Tibial nerve (tissue), 4 donors: ENCODE measurements around the gene LAMB1. TPM values are rescaled to one million over a fixed set of nuclear protein-coding genes. Genes with fewer than 3 reads are reported as not detected.

Experiments
- DNase-seq, 2 donors: peaks; one replicate each; pipeline ENCODE4 v3.0.0-alpha.2; 2019; ENCODE audit warnings: low spot score in 2 of 2
- H3K27ac ChIP-seq, 4 donors: fragments of 200-600 bp; sonication (generic) in 3 of 4; one replicate each; pipeline ENCODE4 v1.5.1; 2017 to 2019; ENCODE audit warnings: mild to moderate bottlenecking in 1 of 4
- H3K27me3 ChIP-seq, 2 donors: fragments of 200-600 bp; sonication (generic) in 1 of 2; one replicate each; pipeline versions ENCODE4 v1.5.1 to v1.6.0; 2017 to 2019
- H3K36me3 ChIP-seq, 3 donors: fragments of 200-600 bp; sonication (generic); one replicate each; pipeline ENCODE4 v1.5.1; 2018 to 2019
- H3K4me1 ChIP-seq, 4 donors: fragments of 200-600 bp; sonication (generic) in 3 of 4; one replicate each; pipeline ENCODE4 v1.5.1; 2017 to 2019
- H3K4me3 ChIP-seq, 4 donors: fragments of 200-600 bp; sonication (generic) in 3 of 4; one replicate each; pipeline ENCODE4 v1.5.1; 2017 to 2019; ENCODE audit warnings: mild to moderate bottlenecking in 1 of 4, moderate library complexity in 1 of 4
- H3K9me3 ChIP-seq, 4 donors: fragments of 200-600 bp; sonication (generic) in 3 of 4; one replicate each; pipeline ENCODE4 v1.5.1; 2017 to 2019
- EP300 ChIP-seq, 2 donors: sonication (generic); formaldehyde crosslinking; IDR thresholded peaks; one replicate each; pipeline ENCODE4 v1.6.1; 2017; ENCODE audit warnings: antibody characterized with exemption in 2 of 2, mild to moderate bottlenecking in 1 of 2
- POLR2A ChIP-seq, 2 donors: fragments of 450-650 bp; IDR thresholded peaks; one replicate each; pipeline ENCODE4 v1.6.1; 2017; ENCODE audit warnings: antibody characterized with exemption in 2 of 2, mild to moderate bottlenecking in 2 of 2, moderate library complexity in 2 of 2
- WGBS, 2 donors: methylation state at CpG; one replicate each; pipeline ENCODE4 v1.1.5; 2018; 5-methylcytosine and 5-hydroxymethylcytosine counted together
- total RNA-seq, 4 donors: library from RNA; depleted of rRNA; stranded (reverse); fragments of >200 nt; gene quantifications; one replicate each; pipeline ENCODE4 v1.1.0, GENCODE V29; 2016
- TF ChIP-seq, protein P1 (sequence below), 5 experiments: fragments of 200-600 bp in 3 of 5; fragments of 450-650 bp in 2 of 5; sonication (generic) in 3 of 5; IDR thresholded peaks; one replicate each; pipeline ENCODE4 v1.5.1; 2016 to 2019; ENCODE audit warnings: antibody characterized with exemption in 5 of 5, mild to moderate bottlenecking in 3 of 5, moderate library complexity in 2 of 5

LAMB1 gene
- total RNA-seq, 4 donors from 2014 or later: 232 to 563 (median 357) TPM

DNA sequence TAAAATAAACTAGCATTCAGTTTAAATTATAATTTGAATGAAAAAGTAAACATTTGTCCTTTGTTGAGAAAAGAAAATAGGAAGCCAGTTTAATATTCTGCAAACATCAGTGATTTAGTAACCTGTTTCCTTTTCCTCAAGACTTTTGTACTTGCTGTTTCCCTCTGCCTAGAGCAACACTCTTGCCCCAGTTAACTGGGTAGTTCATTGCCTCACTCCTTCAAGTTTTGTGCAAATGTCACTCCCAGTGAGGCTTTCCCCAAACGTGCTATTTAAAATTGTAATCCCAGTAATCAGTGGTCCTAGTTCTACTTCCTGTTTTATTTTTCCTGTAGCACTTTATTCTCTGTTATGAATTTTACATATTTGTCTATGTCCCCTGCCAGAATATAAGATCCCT is 88.1 kb downstream of the LAMB1 start:
- Histone ChIP-seq H3K9me3 (no peaks in the 10 kb centered on the region), H3K27ac (no peak overlapping the region), H3K4me3 (no peak overlapping the region), H3K36me3 (peaks cover 0 to 67% (median 11%) of the 10 kb centered on the region in 3 donors), H3K4me1 (peaks cover 0 to 11% (median 0%) of the 10 kb centered on the region in 4 donors), H3K27me3 (no peaks in the 10 kb centered on the region)
- TF ChIP-seq EP300 (IDR thresholded peaks at IDR 0.05): peak in 1 of 2 donors; percentile 16
- TF ChIP-seq POLR2A (IDR thresholded peaks at IDR 0.05): no peak
- TF ChIP-seq, protein P1, sequence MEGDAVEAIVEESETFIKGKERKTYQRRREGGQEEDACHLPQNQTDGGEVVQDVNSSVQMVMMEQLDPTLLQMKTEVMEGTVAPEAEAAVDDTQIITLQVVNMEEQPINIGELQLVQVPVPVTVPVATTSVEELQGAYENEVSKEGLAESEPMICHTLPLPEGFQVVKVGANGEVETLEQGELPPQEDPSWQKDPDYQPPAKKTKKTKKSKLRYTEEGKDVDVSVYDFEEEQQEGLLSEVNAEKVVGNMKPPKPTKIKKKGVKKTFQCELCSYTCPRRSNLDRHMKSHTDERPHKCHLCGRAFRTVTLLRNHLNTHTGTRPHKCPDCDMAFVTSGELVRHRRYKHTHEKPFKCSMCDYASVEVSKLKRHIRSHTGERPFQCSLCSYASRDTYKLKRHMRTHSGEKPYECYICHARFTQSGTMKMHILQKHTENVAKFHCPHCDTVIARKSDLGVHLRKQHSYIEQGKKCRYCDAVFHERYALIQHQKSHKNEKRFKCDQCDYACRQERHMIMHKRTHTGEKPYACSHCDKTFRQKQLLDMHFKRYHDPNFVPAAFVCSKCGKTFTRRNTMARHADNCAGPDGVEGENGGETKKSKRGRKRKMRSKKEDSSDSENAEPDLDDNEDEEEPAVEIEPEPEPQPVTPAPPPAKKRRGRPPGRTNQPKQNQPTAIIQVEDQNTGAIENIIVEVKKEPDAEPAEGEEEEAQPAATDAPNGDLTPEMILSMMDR (IDR thresholded peaks at IDR 0.05): no peak
- no peak for DNase-seq
- WGBS, 2 donors: 13 to 24% methylated on average over 1 of the region's 1 CpG

DNA sequence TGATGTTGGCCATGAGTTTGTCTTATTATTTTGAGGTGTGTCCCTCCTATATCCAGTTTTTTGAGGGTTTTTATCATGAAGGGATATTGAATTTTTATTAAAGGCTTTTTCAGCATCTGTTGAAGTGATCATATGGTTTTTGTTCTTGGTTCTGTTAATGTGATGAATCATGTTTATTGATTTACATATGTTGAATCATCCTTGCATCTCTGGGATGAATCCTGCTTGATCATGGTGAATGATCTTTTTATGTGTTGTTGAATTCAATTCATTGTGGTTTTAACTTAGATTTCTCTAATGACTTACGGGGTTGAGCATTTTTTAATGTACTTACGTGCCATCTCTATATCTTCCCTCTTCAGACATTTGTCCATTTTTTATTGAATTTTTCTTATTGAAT is 89.1 kb downstream of the LAMB1 start:
- Histone ChIP-seq H3K27me3 (no peaks in the 10 kb centered on the region), H3K4me3 (no peak overlapping the region), H3K4me1 (peaks cover 0 to 11% (median 0%) of the 10 kb centered on the region in 4 donors), H3K27ac (no peak overlapping the region), H3K36me3 (peaks cover 0 to 69% (median 10%) of the 10 kb centered on the region in 3 donors), H3K9me3 (no peaks in the 10 kb centered on the region)
- no peak for DNase-seq
- 78 to 81% methylated on average over 2 of the region's 2 CpGs for WGBS, 2 donors
- TF ChIP-seq EP300 (IDR thresholded peaks at IDR 0.05) (no peak), POLR2A (IDR thresholded peaks at IDR 0.05) (no peak)
- TF ChIP-seq, protein P1 (IDR thresholded peaks at IDR 0.05): no peak

DNA sequence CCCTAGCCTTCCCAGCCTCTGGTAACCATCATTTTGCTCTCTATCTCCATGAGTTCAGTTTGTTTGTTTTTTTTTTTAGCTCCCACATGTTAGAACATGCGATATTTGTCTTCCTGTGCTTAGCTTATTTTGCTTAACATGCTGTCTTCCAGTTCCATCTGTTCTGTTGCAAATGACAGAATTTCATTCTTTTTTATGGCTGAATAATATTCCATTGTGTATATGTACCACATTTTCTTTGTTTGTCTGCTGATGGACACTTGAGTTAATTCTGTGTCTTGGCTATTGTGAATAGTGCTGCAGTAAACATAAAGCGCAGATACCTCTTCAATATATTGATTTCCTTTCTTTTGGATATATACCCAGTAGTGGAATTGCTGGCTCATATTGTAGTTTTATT is 91.0 kb downstream of the LAMB1 start:
- no peak overlapping the region for H3K4me3 ChIP-seq
- H3K9me3 ChIP-seq: no peaks in the 10 kb centered on the region
- WGBS, 2 donors: 65 to 95% methylated on average over 2 of the region's 2 CpGs
- H3K36me3 ChIP-seq: peaks cover 0 to 69% (median 2%) of the 10 kb centered on the region in 3 donors
- DNase-seq: no peak
- no peak overlapping the region for H3K27ac ChIP-seq
- peaks cover 0 to 22% (median 2%) of the 10 kb centered on the region in 4 donors for H3K4me1 ChIP-seq
- H3K27me3 ChIP-seq: no peaks in the 10 kb centered on the region
- TF ChIP-seq POLR2A (IDR thresholded peaks at IDR 0.05) (no peak), EP300 (IDR thresholded peaks at IDR 0.05) (no peak)
- TF ChIP-seq, protein P1 (IDR thresholded peaks at IDR 0.05): no peak

DNA sequence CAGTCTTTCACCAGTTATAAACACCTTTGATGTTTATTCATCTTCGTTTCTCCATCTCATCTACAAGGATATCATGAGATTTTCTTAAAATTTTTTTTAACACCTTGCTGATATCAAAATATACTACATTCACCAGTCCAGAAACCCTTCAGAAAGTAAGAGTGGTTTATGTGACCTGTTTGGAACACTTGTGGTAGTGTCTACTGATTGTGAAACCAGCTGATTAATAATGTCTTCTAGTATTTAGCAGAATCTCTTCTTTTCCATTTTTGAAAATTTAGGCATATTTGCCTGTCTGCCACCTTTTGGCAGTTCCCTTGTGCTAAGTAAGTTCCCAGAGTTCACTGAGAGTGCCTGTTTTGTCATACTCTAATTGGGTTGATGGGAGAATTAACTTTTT is 93.5 kb downstream of the LAMB1 start:
- H3K9me3 ChIP-seq: no peaks in the 10 kb centered on the region
- H3K36me3 ChIP-seq: peaks cover 0 to 85% (median 0%) of the 10 kb centered on the region in 3 donors

DNA sequence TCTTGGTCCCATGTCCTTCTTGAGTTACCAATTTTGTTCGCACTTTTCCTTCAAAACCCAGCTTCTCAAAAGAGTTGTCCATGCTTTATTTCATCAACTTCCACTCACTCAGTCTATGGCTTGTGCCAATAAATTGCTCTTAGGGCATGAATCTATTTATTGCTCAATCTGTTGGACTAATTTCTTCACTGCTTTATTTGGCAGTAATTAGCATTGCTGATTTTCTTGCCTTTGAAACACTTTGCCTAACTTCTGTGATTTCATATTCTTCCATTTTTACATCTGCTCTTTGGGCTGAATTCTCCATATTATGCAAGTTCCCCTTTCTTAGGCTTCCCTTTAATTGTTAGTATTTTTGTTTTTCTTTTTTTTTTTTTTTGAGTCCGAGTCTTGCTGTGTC is 95.2 kb downstream of the LAMB1 start:
- Histone ChIP-seq H3K9me3 (no peaks in the 10 kb centered on the region), H3K36me3 (peaks cover 0 to 100% (median 0%) of the 10 kb centered on the region in 3 donors), H3K4me3 (no peak overlapping the region), H3K27ac (peak overlapping the region in 1 of 4 donors; percentile 37), H3K4me1 (peaks cover 0 to 12% (median 2%) of the 10 kb centered on the region in 4 donors), H3K27me3 (no peaks in the 10 kb centered on the region)
- WGBS, 2 donors: 89 to 90% methylated on average over 2 of the region's 2 CpGs
- TF ChIP-seq, protein P1 (IDR thresholded peaks at IDR 0.05): no peak
- TF ChIP-seq EP300 (IDR thresholded peaks at IDR 0.05) (peak in 1 of 2 donors; percentile 74), POLR2A (IDR thresholded peaks at IDR 0.05) (no peak)
- DNase-seq: no peak

More for the DNA sequence above, 93.5 kb downstream of the LAMB1 start:
- no peak for TF ChIP-seq POLR2A (IDR thresholded peaks at IDR 0.05)
- no peak for TF ChIP-seq EP300 (IDR thresholded peaks at IDR 0.05)
- TF ChIP-seq, protein P1 (IDR thresholded peaks at IDR 0.05): no peak
- Histone ChIP-seq H3K27me3 (no peaks in the 10 kb centered on the region), H3K4me1 (peaks cover 0 to 23% (median 2%) of the 10 kb centered on the region in 4 donors), H3K4me3 (no peak overlapping the region), H3K27ac (no peak overlapping the region)
- DNase-seq: no peak
- 94 to 97% methylated on average over 1 of the region's 1 CpG for WGBS, 2 donors
